ENCODE measurements around the gene APC. TPM values are rescaled to one million over a fixed set of nuclear protein-coding genes. Genes with fewer than 3 reads are reported as not detected.

APC gene
- total and polyA plus RNA-seq, 10 of the 15 experiments (the other 5 are each of a cell fraction or from before 2014, with no cell fraction given): 3.2 to 23.3 (median 13.8) TPM

GRCh38 chr5:112691758-112692157, 45.9 kb upstream of the APC start:
- ATAC-seq: peak; percentile 89
- TF ChIP-seq NRF1 (conservative IDR thresholded peaks at IDR 0.05; ENCODE audit: low read depth, low read length) (no peak), SMC3 (IDR thresholded peaks at IDR 0.05; ENCODE audit: borderline replicate concordance, low read length) (peak; percentile 54), CEBPB (IDR thresholded peaks at IDR 0.05; ENCODE audit: borderline replicate concordance in 1 of 2, low read depth in 2 of 2, low read length in 2 of 2) (no peak), CTCF (IDR thresholded peaks at IDR 0.05 in 2 of 3, conservative IDR thresholded peaks at IDR 0.05 in 1 of 3; ENCODE audit: control insufficient read depth in 2 of 3, extremely low read depth in 1 of 3, insufficient read depth in 1 of 3, low read depth in 3 of 3, low read length in 3 of 3) (peak; percentile 46 to 56 (median 50); a peak in 4 of 6 replicates), RAD21 (IDR thresholded peaks at IDR 0.05; ENCODE audit: insufficient read depth, low read depth, low read length) (peak; percentile 79), CBX5 (IDR thresholded peaks at IDR 0.05; ENCODE audit: low read depth) (no peak), MAX (IDR thresholded peaks at IDR 0.05; ENCODE audit: low read depth, low read length) (no peak), CHD4 (IDR thresholded peaks at IDR 0.05) (no peak), PAX5 (IDR thresholded peaks at IDR 0.05; ENCODE audit: borderline replicate concordance, low read depth, low read length) (no peak)
- Histone ChIP-seq H3K27ac (ENCODE audit: control insufficient read depth, insufficient read depth) (no peak overlapping the region), H3K4me1 (ENCODE audit: control insufficient read depth, insufficient read depth, low read length) (peaks cover 9% of the 10 kb centered on the region), H3K4me2 (ENCODE audit: control insufficient read depth, insufficient read depth) (no peak overlapping the region), H3K9me3 (replicated peaks; ENCODE audit: control insufficient read depth, insufficient read depth, low read length) (no peaks in the 10 kb centered on the region; the same call in 2 of the 3 replicates), H2AFZ (ENCODE audit: control insufficient read depth, low read depth, low read length) (no peak overlapping the region), H3K36me3 (ENCODE audit: control insufficient read depth in 2 of 2, insufficient read depth in 2 of 2, low read length in 1 of 2) (no peaks in the 10 kb centered on the region), H3K79me2 (ENCODE audit: control insufficient read depth, insufficient read depth, low read length) (no peaks in the 10 kb centered on the region), H3K27me3 (replicated peaks in 1 of 2; ENCODE audit: control insufficient read depth in 2 of 2, insufficient read depth in 2 of 2, low read length in 1 of 2) (peaks cover 0 to 1% of the 10 kb centered on the region in 2 experiments; a peak in 2 of 4 replicates), H4K20me1 (ENCODE audit: control insufficient read depth, insufficient read depth) (no peaks in the 10 kb centered on the region), H3K9ac (ENCODE audit: control insufficient read depth, insufficient read depth, low read length) (no peak overlapping the region), H3K4me3 (no peak overlapping the region)
- SMC1A ChIA-PET (ENCODE audit: uncharacterized antibody, unreplicated experiment): interaction anchor here (0.6 to 5.1 kb wide), 20 partner anchors 8 to 283 kb away, joined by 3 to 43 read pairs (median 4); no protein-coding TSS in a partner anchor
- 27% methylated on average over 3 of the region's 3 CpGs for WGBS (ENCODE audit: insufficient coverage, insufficient replicate concordance, low lambda C conversion rate, missing lambda C conversion rate)
- intact Hi-C loops (cut with micrococcal nuclease; ENCODE audit: unreplicated experiment) (loop anchor here (1.0 to 10.0 kb wide), 3 partner anchors 66 to 223 kb away; no protein-coding TSS in a partner anchor), in situ Hi-C loops (cut with MboI) (no loop called here)
- POLR2A ChIA-PET: interaction anchor here (0.6 to 1.6 kb wide), 3 partner anchors 17 to 41 kb away, joined by 3 to 5 read pairs (median 3); no protein-coding TSS in a partner anchor
- RAD21 ChIA-PET (ENCODE audit: unreplicated experiment): interaction anchor here (0.8 to 6.1 kb wide), 12 partner anchors 8 to 270 kb away, joined by 3 to 57 read pairs (median 4); partner anchors contain the start of genes REEP5 and SRP19
- CTCF ChIA-PET: interaction anchor here (0.7 to 12.6 kb wide), 27 partner anchors 10 to 920 kb away, joined by 3 to 125 read pairs (median 3); partner anchors contain the start of gene REEP5
- peak; percentile 19 for DNase-seq (ENCODE audit: low read depth, low spot score)
- BruUV-seq (replicated peaks): no TSS peak
- FAIRE-seq: peak; percentile 18

Data from GM12878 (cell line).